LNCAP (cell line): ENCODE measurements around the gene ERICH6.

ENCODE experiments used
- CTCF ChIP-seq: fragments of 450-650 bp; IDR thresholded peaks from 2 replicates; pipeline ENCODE4 v1.5.1; 2017; ENCODE audit warnings: mild to moderate bottlenecking

ERICH6 gene

GRCh38 chr3:150663461-150663860 is 40.3 kb downstream of the ERICH6 start:
- no peak for TF ChIP-seq CTCF

- no peak for TF ChIP-seq CTCF
These were observed 41.1 kb downstream of the ERICH6 start for GRCh38 chr3:150662410-150663200.

- TF ChIP-seq CTCF: no peak
These were observed 47.4 kb downstream of the ERICH6 start for GRCh38 chr3:150656316-150656715.

GRCh38 chr3:150653110-150653561 is 50.6 kb downstream of the ERICH6 start:
- no peak for TF ChIP-seq CTCF

- no peak for TF ChIP-seq CTCF
These were observed 63.5 kb downstream of the ERICH6 start for GRCh38 chr3:150640256-150640655.

- TF ChIP-seq CTCF: no peak
These were observed 64.5 kb downstream of the ERICH6 start for GRCh38 chr3:150639262-150639661.

DNA sequence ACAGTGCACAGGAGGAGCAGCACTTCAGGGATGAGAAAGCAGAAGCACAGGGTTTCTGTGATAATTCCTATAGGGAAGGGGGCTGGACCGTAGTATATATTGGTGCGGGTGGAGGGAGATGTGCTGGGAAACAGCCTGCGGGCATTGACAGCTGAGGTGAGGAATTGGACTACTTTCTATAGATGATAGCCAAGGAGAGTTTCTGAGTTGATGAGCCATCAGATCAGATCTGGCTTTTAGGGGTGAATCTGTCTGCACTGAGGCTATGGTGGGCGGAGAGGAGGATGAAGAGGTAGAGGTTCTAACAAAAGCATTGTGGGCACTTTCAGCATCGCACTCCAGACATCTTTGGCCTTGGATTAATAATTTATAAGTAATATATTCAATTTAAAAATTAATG is 67.5 kb downstream of the ERICH6 start:
- no peak for TF ChIP-seq CTCF
